ENCODE data around the gene CAMK2D.

- TF ChIP-seq POLR2A (IDR thresholded peaks at IDR 0.05) = no peak
- no peak for TF ChIP-seq CTCF (IDR thresholded peaks at IDR 0.05)
Measured at GRCh38 chr4:113689394-113689793, 72.1 kb downstream of the CAMK2D start.

Measured in thyroid gland (tissue), 4 donors.